GM21515 (cell line): Measurements from ENCODE around the gene ZSWIM2.
"Not testable (repeated sequence)": the region's sequence is repeated elsewhere in the genome, so short reads cannot be mapped to it uniquely, and the experiment has no call there.

Source experiments
- ATAC-seq: cut with Tn5 transposase; IDR thresholded peaks from one replicate; pipeline ENCODE4 v1.9.1; 2021; ENCODE audit not compliant: unreplicated experiment

ZSWIM2 gene

DNA sequence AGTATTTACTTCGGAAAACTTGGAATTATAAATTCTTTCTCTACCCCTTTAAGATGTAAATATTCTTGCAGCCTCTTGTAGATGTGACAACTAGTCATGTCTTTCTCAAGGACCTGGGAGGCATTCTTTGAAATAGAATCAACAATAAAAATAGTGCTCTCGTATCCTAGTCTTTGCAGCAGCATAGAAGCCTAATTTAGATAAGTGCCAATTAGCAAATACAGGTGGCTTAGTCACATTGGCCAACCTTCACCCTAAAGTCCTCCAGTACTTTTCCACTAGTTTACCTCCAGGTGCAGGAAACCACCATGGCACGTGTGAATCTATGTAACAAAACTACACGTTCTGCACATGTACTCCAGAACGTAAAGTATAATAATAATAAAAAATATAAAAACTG is 3.5 kb upstream of the ZSWIM2 start:
- ATAC-seq, result no peak

DNA sequence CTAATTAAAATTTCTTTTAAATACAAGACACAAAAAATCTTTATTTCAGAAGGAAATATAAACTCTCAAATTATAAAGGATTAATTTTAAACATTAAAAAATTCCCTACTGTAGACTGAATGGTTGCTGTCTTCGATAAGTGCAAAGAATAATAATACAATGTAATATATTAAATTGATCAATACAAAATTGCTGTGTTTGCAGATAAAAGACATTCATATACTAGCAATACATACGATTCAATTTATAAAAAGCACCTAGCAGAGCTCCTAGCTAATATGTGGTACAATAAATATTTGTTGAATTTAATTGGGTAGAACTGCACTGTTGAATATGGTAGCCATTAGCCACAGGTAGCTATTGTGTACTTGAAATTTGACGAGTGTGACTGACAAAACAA is 6.6 kb downstream of the ZSWIM2 start:
- ATAC-seq, result no peak

DNA sequence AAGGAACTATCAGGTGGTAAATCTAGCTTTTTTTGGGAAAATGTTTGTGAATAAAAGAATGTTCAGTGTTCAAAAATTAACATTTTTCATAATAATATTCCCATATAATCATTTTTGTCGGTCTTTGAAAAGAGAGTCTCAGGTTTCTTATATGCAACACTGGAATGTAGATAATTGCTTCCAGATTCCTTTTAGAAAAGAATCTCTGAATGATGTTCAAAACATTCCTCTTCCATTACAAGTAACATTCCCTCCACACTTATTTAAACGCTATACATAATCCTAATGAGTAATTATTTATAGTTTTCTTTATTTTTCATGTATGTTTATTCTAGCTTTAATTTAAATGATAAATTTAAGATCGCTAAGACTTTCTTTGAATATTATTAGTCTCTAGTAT is 7.0 kb downstream of the ZSWIM2 start:
- no peak for ATAC-seq

DNA sequence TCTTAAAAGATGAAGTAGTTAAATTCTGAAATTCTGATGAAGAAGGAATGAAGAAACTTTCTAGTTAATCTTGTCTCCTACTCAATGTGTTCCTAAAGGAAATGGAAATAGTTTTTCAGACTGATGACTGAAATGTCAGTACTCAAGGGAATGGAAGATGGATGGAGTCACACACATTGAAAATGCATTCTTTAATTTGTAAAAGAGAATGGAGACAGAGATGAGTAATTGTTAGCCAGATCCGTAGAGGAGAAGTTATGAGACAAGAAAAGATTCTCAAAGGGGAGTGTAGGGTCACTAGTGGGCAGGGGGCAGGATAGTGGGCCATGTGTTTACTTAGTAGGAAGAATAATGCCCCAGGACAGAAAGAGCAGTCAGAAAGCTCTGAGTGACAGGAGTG is 13.3 kb downstream of the ZSWIM2 start:
- ATAC-seq, result no peak

DNA sequence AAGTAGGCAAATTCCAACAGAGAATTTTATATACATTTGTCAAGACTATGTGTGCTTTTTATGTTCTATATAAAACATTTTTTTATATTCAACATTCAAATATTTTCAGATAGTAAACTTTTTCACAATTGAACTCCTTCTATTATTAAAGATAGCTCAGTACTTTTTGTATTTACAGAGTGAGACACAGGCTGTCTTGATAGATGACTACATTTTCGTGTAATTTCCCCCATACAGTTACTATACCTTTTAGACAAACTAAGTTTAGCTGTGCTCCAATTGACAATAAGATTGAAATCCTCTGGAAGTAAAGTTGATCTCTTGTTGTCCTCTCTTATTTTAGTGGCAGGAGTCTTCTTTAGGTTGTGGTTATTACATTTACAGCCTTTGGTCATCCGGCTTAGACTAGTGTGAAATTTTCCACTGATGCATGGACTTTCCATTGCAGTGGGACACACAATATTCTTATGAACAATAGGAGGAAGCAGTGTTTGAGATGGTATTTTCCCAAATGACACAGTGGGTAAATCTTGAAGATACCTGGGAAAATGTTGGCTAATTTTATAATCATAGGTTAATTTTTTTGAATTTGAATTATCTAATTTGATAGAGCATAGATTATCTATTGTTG is 21.0 kb downstream of the ZSWIM2 start:
- no peak for ATAC-seq

DNA sequence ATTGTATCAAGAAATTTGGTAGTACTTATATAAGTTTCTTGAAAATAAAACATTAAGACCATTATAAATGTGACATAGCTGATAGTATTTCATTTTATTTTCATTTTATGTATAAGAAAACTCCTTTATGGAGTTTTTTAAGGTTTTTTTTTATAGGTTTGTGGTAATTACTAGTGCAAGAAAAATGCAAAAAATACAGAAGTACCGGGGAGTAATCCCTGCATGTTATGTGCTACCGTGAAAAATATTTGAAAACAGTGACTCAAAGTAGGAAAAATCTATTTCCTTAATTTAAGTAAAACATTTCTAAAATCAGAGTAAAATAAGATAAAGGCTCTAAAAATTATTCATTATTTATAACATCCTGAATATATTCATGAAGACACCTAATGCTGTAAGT is 21.6 kb downstream of the ZSWIM2 start:
- no peak for ATAC-seq

DNA sequence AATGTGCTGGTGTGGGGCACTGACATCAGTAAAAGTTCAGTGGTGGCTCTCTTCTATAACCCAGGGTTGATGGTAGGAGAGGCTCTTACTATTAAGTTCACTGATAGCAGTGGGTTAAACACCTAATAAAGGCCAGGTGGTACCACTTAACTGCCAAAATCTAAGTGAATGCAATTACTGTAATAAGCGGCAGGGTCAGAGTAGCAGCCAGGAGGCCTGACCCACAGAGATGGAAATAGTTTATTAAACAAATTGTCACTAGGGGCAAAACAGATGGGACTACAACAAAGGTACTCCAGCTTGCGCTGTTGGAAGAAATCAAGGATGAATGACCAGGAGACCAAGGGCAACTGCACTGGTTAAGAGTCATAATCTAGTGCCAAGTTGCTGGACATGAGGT is 26.6 kb downstream of the ZSWIM2 start:
- ATAC-seq, result no peak

DNA sequence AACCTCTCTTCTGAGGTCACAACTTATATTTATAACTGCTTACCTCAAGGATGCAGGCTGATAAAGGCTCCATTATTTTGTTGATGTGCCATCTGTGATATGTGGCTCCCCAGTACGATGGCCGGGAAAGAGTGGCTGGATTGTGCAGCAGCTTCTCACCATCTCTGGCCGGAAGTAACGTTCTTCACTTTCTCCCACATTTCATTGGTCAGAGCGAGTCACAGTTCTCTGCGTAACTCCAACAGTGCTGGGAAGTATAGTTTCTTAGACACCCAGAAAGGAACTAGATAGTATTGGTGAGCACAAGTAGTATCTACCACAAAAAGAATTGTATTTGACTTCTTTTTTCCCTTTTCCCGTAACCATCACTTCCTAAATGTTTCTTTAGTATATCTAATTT is 28.7 kb downstream of the ZSWIM2 start:
- no peak for ATAC-seq

DNA sequence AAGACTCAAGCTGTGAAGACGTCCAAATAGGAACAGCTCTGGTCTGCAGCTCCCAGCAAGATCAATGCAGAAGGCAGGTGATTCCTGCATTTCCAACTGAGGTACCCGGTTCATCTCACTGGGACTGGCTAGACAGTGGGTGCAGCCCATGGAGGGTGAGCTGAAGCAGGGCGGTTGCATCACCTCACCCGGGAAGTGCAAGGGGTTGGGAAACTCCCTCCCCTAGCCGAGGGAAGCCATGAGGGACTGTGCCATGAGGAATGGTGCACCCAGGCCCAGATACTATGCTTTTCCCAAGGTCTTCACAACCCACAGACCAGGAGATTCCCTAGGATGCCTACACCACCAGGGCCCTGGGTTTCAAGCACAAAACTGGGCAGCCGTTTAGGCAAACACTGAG is 37.2 kb downstream of the ZSWIM2 start:
- not testable (repeated sequence) for ATAC-seq

DNA sequence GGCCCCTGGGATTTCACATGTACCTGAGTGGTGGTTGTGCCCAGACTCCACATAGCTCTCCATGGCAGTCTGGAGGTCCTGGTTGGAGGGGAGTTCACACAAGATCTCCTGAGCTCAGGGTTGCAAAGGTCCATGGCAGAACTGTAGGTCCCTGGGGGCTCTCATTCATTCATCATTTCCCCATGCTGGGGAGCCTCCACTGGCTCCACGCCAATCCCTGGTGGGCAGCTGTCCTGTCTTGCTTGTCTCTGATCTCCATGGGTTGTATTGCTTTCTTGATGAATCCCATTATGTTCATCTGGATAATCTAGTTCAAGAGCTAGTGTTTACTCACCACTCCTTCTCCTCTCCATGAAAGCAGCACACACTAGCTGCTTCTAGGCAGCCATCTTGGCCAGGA is 42.4 kb downstream of the ZSWIM2 start:
- no peak for ATAC-seq

DNA sequence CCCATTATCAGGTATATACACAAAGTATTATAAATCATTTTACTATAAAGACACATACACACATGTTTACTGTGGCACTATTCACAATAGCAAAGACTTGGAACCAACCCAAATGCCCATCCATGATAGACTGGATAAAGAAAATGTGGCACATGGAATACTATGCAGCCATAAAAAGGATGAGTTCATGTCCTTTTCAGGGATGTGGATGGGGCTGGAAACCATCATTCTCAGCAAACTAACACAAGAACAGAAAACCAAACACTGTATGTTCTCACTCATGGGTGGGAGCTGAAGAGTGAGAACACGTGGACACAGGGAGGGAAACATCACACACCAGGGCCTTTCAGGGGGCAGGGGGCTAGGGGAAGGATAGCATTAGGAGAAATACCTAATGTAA is 50.4 kb downstream of the ZSWIM2 start:
- not testable (repeated sequence) for ATAC-seq

DNA sequence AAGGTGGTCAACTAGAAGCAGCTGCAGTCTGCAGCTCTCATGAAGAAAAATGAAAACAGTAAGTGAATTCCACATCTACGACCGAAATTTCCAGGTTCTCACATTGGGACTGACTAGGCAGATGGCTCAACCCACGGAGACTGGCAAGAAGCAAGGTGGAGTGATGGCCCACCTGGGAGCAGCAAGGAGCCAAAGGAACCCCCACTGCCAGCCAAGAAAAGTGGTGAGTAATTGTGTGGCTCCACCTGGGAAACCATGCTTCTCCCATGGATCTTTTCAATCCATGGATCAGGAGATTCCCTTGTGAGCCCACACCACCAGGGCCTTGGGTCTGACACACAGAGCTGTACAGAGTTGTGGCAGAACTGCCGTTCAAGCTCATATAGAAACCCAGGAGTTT is 64.0 kb downstream of the ZSWIM2 start:
- no peak for ATAC-seq

DNA sequence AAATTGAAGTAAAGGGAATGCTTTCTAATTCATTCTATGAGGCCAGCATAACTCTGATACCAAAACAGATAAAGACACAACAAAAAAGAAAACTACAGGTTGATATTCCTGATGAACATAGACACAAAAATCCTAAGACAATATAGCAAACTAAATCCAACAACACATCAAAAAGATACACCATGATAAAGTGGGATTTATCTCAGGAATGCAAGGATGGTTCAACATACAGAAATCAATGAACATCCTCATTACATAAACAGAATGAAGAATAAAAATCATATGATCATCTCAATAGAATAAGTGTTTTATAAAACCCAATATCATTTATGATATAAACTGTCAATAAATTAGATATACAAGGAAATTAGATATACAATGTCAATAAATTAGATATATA is 65.7 kb downstream of the ZSWIM2 start:
- no peak for ATAC-seq

DNA sequence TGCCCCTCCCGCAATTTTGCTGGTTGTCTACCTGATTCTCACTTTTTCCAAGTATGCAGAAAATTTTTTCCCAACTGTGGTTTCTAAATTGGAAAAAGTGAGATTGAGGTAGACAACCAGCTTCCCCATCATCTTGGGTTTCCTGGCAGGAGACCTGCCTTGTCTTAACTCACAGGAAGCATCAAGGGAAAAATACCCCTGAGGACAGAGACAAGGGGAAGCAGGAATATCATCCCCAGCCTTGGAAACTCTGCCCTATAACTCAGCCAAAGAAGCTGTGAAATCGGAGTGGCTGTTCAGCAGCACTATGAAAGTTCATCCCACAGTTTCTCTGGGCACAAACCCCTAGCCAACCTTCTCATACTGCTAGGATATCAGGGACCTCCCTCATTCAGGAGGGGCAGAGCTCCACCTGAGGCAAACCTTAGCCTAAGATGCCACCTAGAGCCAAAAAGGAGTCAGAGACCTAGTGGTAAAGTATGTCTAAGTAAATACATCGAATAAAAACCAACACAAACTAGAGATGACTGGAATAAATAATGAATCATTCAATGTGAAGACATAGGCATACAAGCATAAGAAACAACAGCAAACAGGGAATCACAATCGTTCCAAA is 68.2 kb downstream of the ZSWIM2 start:
- ATAC-seq, result no peak
